K562 (cell line): Measurements from ENCODE around the gene SHISA5. TPM values are rescaled to one million over a fixed set of nuclear protein-coding genes. Genes with fewer than 3 reads are reported as not detected.

Source experiments
- ASH1L ChIP-seq: fragments of 450-650 bp; IDR thresholded peaks from 2 replicates; pipeline ENCODE4 v1.6.1; 2018; ENCODE audit warnings: borderline replicate concordance, mild to moderate bottlenecking, low read depth; ENCODE audit not compliant: partially characterized antibody
- BCOR ChIP-seq: fragments of 450-650 bp; IDR thresholded peaks from 2 replicates; pipeline ENCODE4 v1.6.1; 2016
- BMI1 ChIP-seq: fragments of 150-350 bp; IDR thresholded peaks from 2 replicates; pipeline ENCODE4 v1.6.1; 2014; ENCODE audit warnings: low read length
- CBX1 ChIP-seq: sonication (generic); IDR thresholded peaks from 2 replicates; pipeline ENCODE4 v1.6.1; 2016; ENCODE audit warnings: antibody characterized with exemption, low read depth, mild to moderate bottlenecking
- DDX20 ChIP-seq: fragments of 450-650 bp; IDR thresholded peaks from 2 replicates; pipeline ENCODE4 v1.6.1; 2016; ENCODE audit warnings: missing genetic modification characterization, low read depth, mild to moderate bottlenecking, missing compliant biosample characterization, moderate library complexity
- E2F3 ChIP-seq: fragments of 250-450 bp; sonication (Bioruptor Pico); IDR thresholded peaks from 2 replicates; pipeline ENCODE4 v1.4.0; 2020; ENCODE audit warnings: mild to moderate bottlenecking
- MED1 ChIP-seq: sonication (generic); formaldehyde crosslinking; IDR thresholded peaks from 2 replicates; pipeline ENCODE4 v1.8.1; 2023; ENCODE audit warnings: missing genetic modification reagents, borderline replicate concordance
- MIER1 ChIP-seq: fragments of 450-650 bp; IDR thresholded peaks from 2 replicates; pipeline ENCODE4 v1.6.1; 2016; ENCODE audit warnings: antibody characterized with exemption, mild to moderate bottlenecking, low read depth
- PKNOX1 ChIP-seq: fragments of 450-650 bp; IDR thresholded peaks from 2 replicates; pipeline ENCODE4 v1.6.1; 2016
- POLR2G ChIP-seq: fragments of 200-400 bp; formaldehyde crosslinking; IDR thresholded peaks from 2 replicates; pipeline ENCODE4 v1.6.1; 2017; ENCODE audit warnings: low read depth, mild to moderate bottlenecking, antibody characterized with exemption, low read length, moderate library complexity
- PTRF ChIP-seq: fragments of 450-650 bp; IDR thresholded peaks from 2 replicates; pipeline ENCODE4 v1.6.1; 2016; ENCODE audit warnings: mild to moderate bottlenecking, missing genetic modification characterization, missing compliant biosample characterization
- RBBP5 ChIP-seq: fragments of 200-600 bp; sonication (generic); IDR thresholded peaks from 2 replicates; pipeline ENCODE4 v1.6.1; 2012; ENCODE audit warnings: borderline replicate concordance, mild to moderate bottlenecking, low read length, control low read depth, inconsistent platforms; ENCODE audit not compliant: insufficient read depth, poor library complexity, severe bottlenecking
- SMAD3 ChIP-seq: fragments of 450-650 bp; formaldehyde crosslinking; conservative IDR thresholded peaks from 2 replicates; pipeline ENCODE4 v1.4.0; 2020; ENCODE audit warnings: mild to moderate bottlenecking
- SREBF1 ChIP-seq: fragments of 150-350 bp; IDR thresholded peaks from 2 replicates; pipeline ENCODE4 v1.6.1; 2014; ENCODE audit warnings: antibody characterized with exemption, low read depth, low read length, borderline replicate concordance
- STAT6 ChIP-seq: sonication (generic); formaldehyde crosslinking; IDR thresholded peaks from 2 replicates; pipeline ENCODE4 v1.8.1; 2023; ENCODE audit warnings: mild to moderate bottlenecking, missing genetic modification reagents
- TFE3 ChIP-seq: fragments of 450-650 bp; formaldehyde crosslinking; IDR thresholded peaks from 2 replicates; pipeline ENCODE4 v1.4.0; 2020; ENCODE audit warnings: mild to moderate bottlenecking, mixed read lengths
- ZBTB1 ChIP-seq: sonication (generic); formaldehyde crosslinking; IDR thresholded peaks from 2 replicates; pipeline ENCODE4 v1.8.1; 2023; ENCODE audit warnings: missing genetic modification reagents, low read depth, mild to moderate bottlenecking, borderline replicate concordance
- ZNF124 ChIP-seq: sonication (generic); formaldehyde crosslinking; IDR thresholded peaks from 2 replicates; pipeline ENCODE4 v1.8.1; 2022; ENCODE audit warnings: missing genetic modification reagents
- ZNF408 ChIP-seq: fragments of 250-450 bp; sonication (Bioruptor Pico); IDR thresholded peaks from 2 replicates; pipeline ENCODE4 v1.4.0; 2020; ENCODE audit warnings: low read depth, mild to moderate bottlenecking, moderate library complexity
- ZNF561 ChIP-seq: fragments of 450-650 bp; formaldehyde crosslinking; conservative IDR thresholded peaks from 2 replicates; pipeline ENCODE4 v1.4.0; 2020; ENCODE audit warnings: mild to moderate bottlenecking, moderate library complexity
- ZNF79 ChIP-seq: fragments of 250-450 bp; sonication (Bioruptor Pico); IDR thresholded peaks from 2 replicates; pipeline ENCODE4 v1.4.0; 2020; ENCODE audit warnings: low read depth, mild to moderate bottlenecking, moderate library complexity
- ZSCAN32 ChIP-seq: fragments of 450-650 bp; formaldehyde crosslinking; IDR thresholded peaks from 2 replicates; pipeline ENCODE4 v1.4.0; 2020; ENCODE audit warnings: mild to moderate bottlenecking, moderate library complexity
- polyA plus RNA-seq, 8 experiments: library from polyadenylated mRNA; depleted of rRNA in 4 of 8; stranded (reverse) in 5 of 8; unstranded in 3 of 8; fragments of >200 nt; fragmentation: Nextera tagmentation in 2 of 8; fragmentation: Illumina TruSeq in 1 of 8; extraction: Ambion mirVana in 2 of 8; extraction: Trizol in 1 of 8; gene quantifications; 2 replicates each; pipeline versions ENCODE4 v1.2.1 to v1.2.3, GENCODE V29; 2011 to 2014; ENCODE audit warnings: inconsistent platforms in 1 of 8, missing spikeins in 1 of 8
- total RNA-seq, 7 experiments: library from RNA; depleted of rRNA in 6 of 7; stranded (reverse); fragments of >200 nt in 6 of 7; fragmentation: Illumina TruSeq in 2 of 7; extraction: Trizol in 2 of 7; gene quantifications; 2 replicates each; pipeline versions ENCODE4 v1.2.1 to v1.2.3, GENCODE V29; 2011 to 2021; ENCODE audit warnings: low replicate concordance in 1 of 7
- TF ChIP-seq, protein P1 (sequence below): IDR thresholded peaks from 2 replicates; pipeline ENCODE4 v1.6.1; 2016; ENCODE audit warnings: missing genetic modification characterization, missing compliant biosample characterization

SHISA5 gene
- total and polyA plus RNA-seq, 9 of the 15 experiments (the other 6 are each of a cell fraction or from before 2014, with no cell fraction given) = 8.4 to 85.8 (median 56.1) TPM

GRCh38 chr3:48472923-48473616 lies 30.9 kb downstream of the SHISA5 start (continued):
- TF ChIP-seq, protein P1, sequence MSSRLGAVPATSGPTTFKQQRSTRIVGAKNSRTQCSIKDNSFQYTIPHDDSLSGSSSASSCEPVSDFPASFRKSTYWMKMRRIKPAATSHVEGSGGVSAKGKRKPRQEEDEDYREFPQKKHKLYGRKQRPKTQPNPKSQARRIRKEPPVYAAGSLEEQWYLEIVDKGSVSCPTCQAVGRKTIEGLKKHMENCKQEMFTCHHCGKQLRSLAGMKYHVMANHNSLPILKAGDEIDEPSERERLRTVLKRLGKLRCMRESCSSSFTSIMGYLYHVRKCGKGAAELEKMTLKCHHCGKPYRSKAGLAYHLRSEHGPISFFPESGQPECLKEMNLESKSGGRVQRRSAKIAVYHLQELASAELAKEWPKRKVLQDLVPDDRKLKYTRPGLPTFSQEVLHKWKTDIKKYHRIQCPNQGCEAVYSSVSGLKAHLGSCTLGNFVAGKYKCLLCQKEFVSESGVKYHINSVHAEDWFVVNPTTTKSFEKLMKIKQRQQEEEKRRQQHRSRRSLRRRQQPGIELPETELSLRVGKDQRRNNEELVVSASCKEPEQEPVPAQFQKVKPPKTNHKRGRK = no peak
- TF ChIP-seq BCOR (no peak), ZNF79 (no peak), ZBTB1 (no peak), ZNF124 (CRISPR knock-in tag) (no peak), CBX1 (no peak), TFE3 (CRISPR knock-in tag) (no peak), PKNOX1 (peak; percentile 35; the same call in 1 of the 2 replicates), ZSCAN32 (CRISPR knock-in tag) (no peak), BMI1 (no peak), SREBF1 (no peak), PTRF (tag) (no peak), STAT6 (no peak), DDX20 (tag) (no peak), E2F3 (no peak), ASH1L (no peak), ZNF408 (CRISPR knock-in tag) (no peak), RBBP5 (no peak), MED1 (CRISPR knock-in tag) (no peak), ZNF561 (CRISPR knock-in tag) (no peak), SMAD3 (CRISPR knock-in tag) (no peak), POLR2G (peak; percentile 69; the same call in 1 of the 2 replicates), MIER1 (no peak)
